Measurements from ENCODE around the gene BCKDHA. TPM values are rescaled to one million over a fixed set of nuclear protein-coding genes. Genes with fewer than 3 reads are reported as not detected.

The BCKDHA gene
- polyA plus RNA-seq, 1 donor from 2014 or later = 51.9 TPM

DNA sequence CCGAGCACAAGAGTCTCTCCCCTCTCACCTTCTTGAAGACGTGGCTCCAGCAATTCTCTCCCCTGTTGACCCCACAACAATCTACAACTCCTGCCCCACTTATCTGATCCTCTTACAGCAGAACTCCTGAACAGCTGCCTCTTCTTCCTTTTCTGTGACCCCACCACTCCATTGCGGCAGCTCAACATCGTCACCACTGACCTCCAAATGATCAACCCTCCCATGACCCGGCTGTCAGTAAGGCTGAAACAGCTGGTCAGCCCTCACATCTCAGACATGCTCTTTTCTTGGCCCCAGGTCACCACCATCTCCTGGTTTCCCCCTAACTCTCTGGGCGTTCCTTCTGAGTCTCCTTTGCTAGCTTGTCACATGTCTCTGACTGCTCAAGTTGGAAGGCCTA is 2.3 kb upstream of the BCKDHA start:
- TF ChIP-seq, protein P1, sequence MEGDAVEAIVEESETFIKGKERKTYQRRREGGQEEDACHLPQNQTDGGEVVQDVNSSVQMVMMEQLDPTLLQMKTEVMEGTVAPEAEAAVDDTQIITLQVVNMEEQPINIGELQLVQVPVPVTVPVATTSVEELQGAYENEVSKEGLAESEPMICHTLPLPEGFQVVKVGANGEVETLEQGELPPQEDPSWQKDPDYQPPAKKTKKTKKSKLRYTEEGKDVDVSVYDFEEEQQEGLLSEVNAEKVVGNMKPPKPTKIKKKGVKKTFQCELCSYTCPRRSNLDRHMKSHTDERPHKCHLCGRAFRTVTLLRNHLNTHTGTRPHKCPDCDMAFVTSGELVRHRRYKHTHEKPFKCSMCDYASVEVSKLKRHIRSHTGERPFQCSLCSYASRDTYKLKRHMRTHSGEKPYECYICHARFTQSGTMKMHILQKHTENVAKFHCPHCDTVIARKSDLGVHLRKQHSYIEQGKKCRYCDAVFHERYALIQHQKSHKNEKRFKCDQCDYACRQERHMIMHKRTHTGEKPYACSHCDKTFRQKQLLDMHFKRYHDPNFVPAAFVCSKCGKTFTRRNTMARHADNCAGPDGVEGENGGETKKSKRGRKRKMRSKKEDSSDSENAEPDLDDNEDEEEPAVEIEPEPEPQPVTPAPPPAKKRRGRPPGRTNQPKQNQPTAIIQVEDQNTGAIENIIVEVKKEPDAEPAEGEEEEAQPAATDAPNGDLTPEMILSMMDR (IDR thresholded peaks at IDR 0.05; ENCODE audit: poor library complexity, severe bottlenecking) = no peak
- no peak for TF ChIP-seq SMC3 (conservative IDR thresholded peaks at IDR 0.05; ENCODE audit: poor library complexity)
- TF ChIP-seq RAD21 (conservative IDR thresholded peaks at IDR 0.05) = no peak
- TF ChIP-seq POLR2AphosphoS5 (IDR thresholded peaks at IDR 0.05) = no peak
- TF ChIP-seq MXI1 (conservative IDR thresholded peaks at IDR 0.05; ENCODE audit: poor library complexity, severe bottlenecking) = no peak
- no peak for TF ChIP-seq TAF1 (IDR thresholded peaks at IDR 0.05; ENCODE audit: low read depth)
- no peak for TF ChIP-seq EP300 (conservative IDR thresholded peaks at IDR 0.05; ENCODE audit: poor library complexity, severe bottlenecking)
- TF ChIP-seq EZH2 (IDR thresholded peaks at IDR 0.05; ENCODE audit: borderline replicate concordance, insufficient read depth, low read length, poor library complexity, severe bottlenecking) = no peak
- TF ChIP-seq, protein P2, sequence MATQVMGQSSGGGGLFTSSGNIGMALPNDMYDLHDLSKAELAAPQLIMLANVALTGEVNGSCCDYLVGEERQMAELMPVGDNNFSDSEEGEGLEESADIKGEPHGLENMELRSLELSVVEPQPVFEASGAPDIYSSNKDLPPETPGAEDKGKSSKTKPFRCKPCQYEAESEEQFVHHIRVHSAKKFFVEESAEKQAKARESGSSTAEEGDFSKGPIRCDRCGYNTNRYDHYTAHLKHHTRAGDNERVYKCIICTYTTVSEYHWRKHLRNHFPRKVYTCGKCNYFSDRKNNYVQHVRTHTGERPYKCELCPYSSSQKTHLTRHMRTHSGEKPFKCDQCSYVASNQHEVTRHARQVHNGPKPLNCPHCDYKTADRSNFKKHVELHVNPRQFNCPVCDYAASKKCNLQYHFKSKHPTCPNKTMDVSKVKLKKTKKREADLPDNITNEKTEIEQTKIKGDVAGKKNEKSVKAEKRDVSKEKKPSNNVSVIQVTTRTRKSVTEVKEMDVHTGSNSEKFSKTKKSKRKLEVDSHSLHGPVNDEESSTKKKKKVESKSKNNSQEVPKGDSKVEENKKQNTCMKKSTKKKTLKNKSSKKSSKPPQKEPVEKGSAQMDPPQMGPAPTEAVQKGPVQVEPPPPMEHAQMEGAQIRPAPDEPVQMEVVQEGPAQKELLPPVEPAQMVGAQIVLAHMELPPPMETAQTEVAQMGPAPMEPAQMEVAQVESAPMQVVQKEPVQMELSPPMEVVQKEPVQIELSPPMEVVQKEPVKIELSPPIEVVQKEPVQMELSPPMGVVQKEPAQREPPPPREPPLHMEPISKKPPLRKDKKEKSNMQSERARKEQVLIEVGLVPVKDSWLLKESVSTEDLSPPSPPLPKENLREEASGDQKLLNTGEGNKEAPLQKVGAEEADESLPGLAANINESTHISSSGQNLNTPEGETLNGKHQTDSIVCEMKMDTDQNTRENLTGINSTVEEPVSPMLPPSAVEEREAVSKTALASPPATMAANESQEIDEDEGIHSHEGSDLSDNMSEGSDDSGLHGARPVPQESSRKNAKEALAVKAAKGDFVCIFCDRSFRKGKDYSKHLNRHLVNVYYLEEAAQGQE (IDR thresholded peaks at IDR 0.05; ENCODE audit: borderline replicate concordance) = no peak
- H3K27me3 ChIP-seq (ENCODE audit: insufficient read depth, low read depth, low read length) = no peaks in the 10 kb centered on the region
- H3K36me3 ChIP-seq (ENCODE audit: insufficient read depth, low read length) = no peaks in the 10 kb centered on the region
- H4K20me1 ChIP-seq (ENCODE audit: insufficient read depth) = no peaks in the 10 kb centered on the region
- H3K9ac ChIP-seq (ENCODE audit: low read length) = no peak overlapping the region
- H3F3A ChIP-seq (ENCODE audit: insufficient read depth, low read length, poor library complexity, severe bottlenecking) = no peaks in the 10 kb centered on the region
- H3K27ac ChIP-seq (ENCODE audit: low read length) = no peak overlapping the region
- no peak overlapping the region for H2AFZ ChIP-seq (ENCODE audit: low read depth, low read length)
- no peak overlapping the region for H3K4me3 ChIP-seq (ENCODE audit: low read length)
- no peaks in the 10 kb centered on the region for H3K9me2 ChIP-seq (ENCODE audit: insufficient read depth, low read length)
- H3K4me2 ChIP-seq (ENCODE audit: low read length) = no peak overlapping the region
- no peaks in the 10 kb centered on the region for H3K9me3 ChIP-seq (ENCODE audit: low read length)
- peaks cover 16% of the 10 kb centered on the region for H3K79me2 ChIP-seq (replicated peaks; ENCODE audit: insufficient read depth, low read length)

DNA sequence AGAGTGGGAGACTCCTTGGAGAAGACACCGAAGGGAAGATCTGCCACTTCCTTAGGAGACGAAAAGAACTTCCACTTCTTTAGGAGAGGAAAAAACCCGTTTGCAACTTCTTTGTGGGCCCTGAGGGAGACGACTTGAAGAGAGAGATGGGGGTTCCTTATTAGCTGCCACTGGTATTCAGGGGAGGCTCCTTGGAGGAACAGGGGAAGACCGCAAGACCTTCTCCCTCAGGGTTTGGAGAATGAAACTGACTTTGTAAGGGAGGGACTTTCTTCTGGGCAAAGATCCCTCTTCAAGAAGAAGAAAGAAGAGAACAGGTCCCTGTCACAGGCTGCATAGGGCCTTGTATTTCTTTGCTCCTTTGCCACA is 416 bp downstream of the BCKDHA start:
- H3K27ac ChIP-seq (ENCODE audit: low read length) = peak overlapping the region; percentile 93
- H3K4me2 ChIP-seq (ENCODE audit: low read length) = peak overlapping the region; percentile 99
- H3K9me3 ChIP-seq (ENCODE audit: low read length) = no peaks in the 10 kb centered on the region
- no peaks in the 10 kb centered on the region for H3K9me2 ChIP-seq (ENCODE audit: insufficient read depth, low read length)
- H3K4me3 ChIP-seq (ENCODE audit: low read length) = peak overlapping the region; percentile 92
- no peaks in the 10 kb centered on the region for H4K20me1 ChIP-seq (ENCODE audit: insufficient read depth)
- H3K9ac ChIP-seq (ENCODE audit: low read length) = peak overlapping the region; percentile 92
- peaks cover 16% of the 10 kb centered on the region for H3K79me2 ChIP-seq (replicated peaks; ENCODE audit: insufficient read depth, low read length)
- TF ChIP-seq POLR2AphosphoS5 (IDR thresholded peaks at IDR 0.05) = no peak
- no peak for TF ChIP-seq RAD21 (conservative IDR thresholded peaks at IDR 0.05)
- TF ChIP-seq EZH2 (IDR thresholded peaks at IDR 0.05; ENCODE audit: borderline replicate concordance, insufficient read depth, low read length, poor library complexity, severe bottlenecking) = no peak
- TF ChIP-seq EP300 (conservative IDR thresholded peaks at IDR 0.05; ENCODE audit: poor library complexity, severe bottlenecking) = no peak
- no peak for TF ChIP-seq TAF1 (IDR thresholded peaks at IDR 0.05; ENCODE audit: low read depth)
- H3K27me3 ChIP-seq (ENCODE audit: insufficient read depth, low read depth, low read length) = no peaks in the 10 kb centered on the region
- peak overlapping the region; percentile 86 for H2AFZ ChIP-seq (ENCODE audit: low read depth, low read length)
- H3K36me3 ChIP-seq (ENCODE audit: insufficient read depth, low read length) = no peaks in the 10 kb centered on the region
- H3F3A ChIP-seq (ENCODE audit: insufficient read depth, low read length, poor library complexity, severe bottlenecking) = no peaks in the 10 kb centered on the region

All from neural cell (in vitro differentiated cells).